SK-N-SH (cell line): ENCODE results near the gene CENPT. TPM values are rescaled to one million over a fixed set of nuclear protein-coding genes. Genes with fewer than 3 reads are reported as not detected.

ENCODE experiments used
- CTCF ChIA-PET: fragments of 300-600, 350-600 bp; formaldehyde crosslinking; extraction: SDS; loops from one replicate; lab custom pipeline; 2021; lab: Yijun Ruan, JAX
- POLR2A ChIA-PET: fragments of 350-600 bp; sonication (Branson Sonifier 250); formaldehyde crosslinking; extraction: SDS; loops from one replicate; lab custom pipeline; 2020; ENCODE audit warnings: antibody characterized with exemption, inconsistent platforms; lab: Yijun Ruan, JAX
- DNase-seq: peaks from one replicate; pipeline ENCODE4 v3.0.0; 2012
- H2AFZ ChIP-seq: fragments of 200-600 bp; sonication (generic); 2 replicates; pipeline ENCODE4 v1.8.1; 2016; ENCODE audit warnings: antibody characterized with exemption, mild to moderate bottlenecking, low read depth
- H3F3A ChIP-seq: fragments of 200-600 bp; sonication (generic); replicated peaks from 2 replicates; pipeline ENCODE3; 2016; ENCODE audit warnings: antibody characterized with exemption, mild to moderate bottlenecking; ENCODE audit not compliant: insufficient read depth
- H3K27ac ChIP-seq, 2 experiments: fragments of 200-500 bp in 1 of 2; fragments of 200-600 bp in 1 of 2; sonication (Bioruptor generic) in 1 of 2; sonication (generic), shearing (Covaris generic) in 1 of 2; 2 replicates each; pipeline versions ENCODE4 v1.5.1 to v1.6.1; 2014 to 2016; ENCODE audit warnings: low read depth in 2 of 2, inconsistent platforms in 1 of 2, low read length in 1 of 2, mild to moderate bottlenecking in 1 of 2, mixed read lengths in 1 of 2
- H3K27me3 ChIP-seq: fragments of 200-600 bp; sonication (generic), shearing (Covaris generic); 2 replicates; pipeline ENCODE4 v1.6.1; 2016; ENCODE audit warnings: mixed run types; ENCODE audit not compliant: insufficient read depth
- H3K36me3 ChIP-seq, 2 experiments: fragments of 200-500 bp in 1 of 2; fragments of 200-600 bp in 1 of 2; sonication (Bioruptor generic) in 1 of 2; sonication (generic) in 1 of 2; replicated peaks in 1 of 2; 2 replicates each; pipeline versions ENCODE3 to v1.5.1; 2014 to 2016; ENCODE audit warnings: low read length in 1 of 2, mild to moderate bottlenecking in 1 of 2; ENCODE audit not compliant: insufficient read depth in 2 of 2, control insufficient read depth in 1 of 2
- H3K4me1 ChIP-seq, 2 experiments: fragments of 200-500 bp in 1 of 2; fragments of 200-600 bp in 1 of 2; sonication (Bioruptor generic) in 1 of 2; sonication (generic), shearing (Covaris generic) in 1 of 2; 2 replicates each; pipeline versions ENCODE4 v1.5.1 to v1.6.1; 2014 to 2016; ENCODE audit warnings: low read depth in 1 of 2, low read length in 1 of 2, mixed run types in 1 of 2; ENCODE audit not compliant: insufficient read depth in 2 of 2, control insufficient read depth in 1 of 2
- H3K4me2 ChIP-seq: fragments of 200-600 bp; sonication (generic), shearing (Covaris generic); 2 replicates; pipeline ENCODE4 v1.6.1; 2017; ENCODE audit warnings: mixed run types
- H3K4me3 ChIP-seq, 2 experiments: fragments of 200-500 bp in 1 of 2; fragments of 200-600 bp in 1 of 2; sonication (Bioruptor generic) in 1 of 2; sonication (generic), shearing (Covaris generic) in 1 of 2; 2 replicates each; pipeline versions ENCODE4 v1.5.1 to v1.8.1; 2014 to 2016; ENCODE audit warnings: low read depth in 2 of 2, inconsistent platforms in 1 of 2, low read length in 1 of 2, mild to moderate bottlenecking in 1 of 2, mixed read lengths in 1 of 2, moderate library complexity in 1 of 2
- H3K79me2 ChIP-seq: fragments of 200-600 bp; sonication (generic); 2 replicates; pipeline ENCODE4 v1.8.1; 2017; ENCODE audit warnings: mild to moderate bottlenecking; ENCODE audit not compliant: insufficient read depth
- H3K9ac ChIP-seq: fragments of 200-600 bp; sonication (generic); 2 replicates; pipeline ENCODE4 v1.6.1; 2017; ENCODE audit warnings: mixed run types
- H3K9me2 ChIP-seq: fragments of 200-600 bp; sonication (generic); 2 replicates; pipeline ENCODE4 v1.6.1; 2017; ENCODE audit warnings: mixed run types
- H3K9me3 ChIP-seq: fragments of 200-600 bp; sonication (generic); 2 replicates; pipeline ENCODE4 v1.6.1; 2017; ENCODE audit warnings: mixed run types, mild to moderate bottlenecking, moderate library complexity
- H4K20me1 ChIP-seq: fragments of 200-600 bp; sonication (generic); 2 replicates; pipeline ENCODE4 v1.6.1; 2017; ENCODE audit warnings: mild to moderate bottlenecking, mixed run types; ENCODE audit not compliant: insufficient read depth
- CHD2 ChIP-seq: fragments of 150-350 bp; IDR thresholded peaks from 2 replicates; pipeline ENCODE4 v1.6.1; 2018; ENCODE audit warnings: low read length; ENCODE audit not compliant: partially characterized antibody
- CTCF ChIP-seq: fragments of 200-600 bp; sonication (generic); IDR thresholded peaks from 2 replicates; pipeline ENCODE4 v1.6.1; 2017; ENCODE audit warnings: antibody characterized with exemption, mild to moderate bottlenecking, moderate library complexity
- EP300 ChIP-seq, 2 experiments: IDR thresholded peaks; 2 replicates each; pipeline versions ENCODE4 v1.4.0 to v1.6.1; 2012; ENCODE audit warnings: borderline replicate concordance in 1 of 2, low read depth in 1 of 2, low read length in 1 of 2
- EZH2phosphoT487 ChIP-seq: fragments of 200-600 bp; sonication (generic); IDR thresholded peaks from 2 replicates; pipeline ENCODE4 v1.6.1; 2017; ENCODE audit warnings: low read depth, mixed run types, mild to moderate bottlenecking, antibody characterized with exemption, moderate library complexity, borderline replicate concordance
- FOSL2 ChIP-seq: IDR thresholded peaks from 2 replicates; pipeline ENCODE4 v1.4.0; 2012; ENCODE audit warnings: low read depth, mild to moderate bottlenecking, moderate library complexity, borderline replicate concordance
- GABPA ChIP-seq: IDR thresholded peaks from 2 replicates; pipeline ENCODE4 v1.4.0; 2012; ENCODE audit warnings: low read depth, mild to moderate bottlenecking
- GATA2 ChIP-seq: sonication (generic); formaldehyde crosslinking; IDR thresholded peaks from 2 replicates; pipeline ENCODE4 v1.5.0; 2020; ENCODE audit warnings: mild to moderate bottlenecking, missing genetic modification reagents
- IRF3 ChIP-seq: fragments of 150-350 bp; IDR thresholded peaks from 2 replicates; pipeline ENCODE4 v1.6.1; 2016; ENCODE audit warnings: mild to moderate bottlenecking, low read depth, low read length
- NRF1 ChIP-seq: IDR thresholded peaks from 2 replicates; pipeline ENCODE4 v1.6.1; 2012; ENCODE audit warnings: low read depth, mild to moderate bottlenecking, low read length
- PBX3 ChIP-seq: IDR thresholded peaks from 2 replicates; pipeline ENCODE4; 2012
- RAD21 ChIP-seq: IDR thresholded peaks from 2 replicates; pipeline ENCODE4 v1.6.1; 2012; ENCODE audit warnings: mild to moderate bottlenecking, low read length
- RCOR1 ChIP-seq: fragments of 150-350 bp; IDR thresholded peaks from 2 replicates; pipeline ENCODE4 v1.6.1; 2017; ENCODE audit warnings: antibody characterized with exemption, low read length
- RFX5 ChIP-seq: IDR thresholded peaks from 2 replicates; pipeline ENCODE4 v1.6.1; 2012; ENCODE audit warnings: mild to moderate bottlenecking, improper control_type of control experiment, low read length
- RXRA ChIP-seq: IDR thresholded peaks from 2 replicates; pipeline ENCODE4 v1.4.0; 2012; ENCODE audit warnings: low read depth, mild to moderate bottlenecking, borderline replicate concordance
- SMC3 ChIP-seq: IDR thresholded peaks from 2 replicates; pipeline ENCODE4 v1.6.1; 2012; ENCODE audit warnings: low read depth, low read length, improper control_type of control experiment
- TAF1 ChIP-seq: IDR thresholded peaks from 2 replicates; pipeline ENCODE4 v1.6.1; 2012; ENCODE audit warnings: low read depth, mild to moderate bottlenecking, low read length, moderate library complexity, borderline replicate concordance
- TEAD4 ChIP-seq: IDR thresholded peaks from 2 replicates; pipeline ENCODE4 v1.4.0; 2012; ENCODE audit warnings: mild to moderate bottlenecking, borderline replicate concordance; ENCODE audit not compliant: insufficient read depth
- USF2 ChIP-seq: fragments of 150-350 bp; IDR thresholded peaks from 2 replicates; pipeline ENCODE4 v1.6.1; 2017; ENCODE audit warnings: antibody characterized with exemption, low read length, low read depth, borderline replicate concordance
- YY1 ChIP-seq: IDR thresholded peaks from 2 replicates; pipeline ENCODE4 v1.4.0; 2012; ENCODE audit warnings: low read depth, mild to moderate bottlenecking
- ZBTB33 ChIP-seq: IDR thresholded peaks from 2 replicates; pipeline ENCODE4 v1.4.0; 2012; ENCODE audit warnings: low read depth, borderline replicate concordance
- WGBS: methylation state at CpG from one replicate; pipeline ENCODE4 v1.1.6; 2017; ENCODE audit warnings: low lambda C conversion rate; 5-methylcytosine and 5-hydroxymethylcytosine counted together
- polyA plus RNA-seq, 3 experiments: library from polyadenylated mRNA; depleted of rRNA; stranded (reverse); fragments of >200 nt; gene quantifications; 2 replicates each; pipeline ENCODE4 v1.2.3, GENCODE V29; 2012

Gene CENPT
- polyA plus RNA-seq, 1 of the 3 experiments (the other 2 are of a cell fraction): 48.6 TPM

GRCh38 chr16:67833415-67834241 is 13.9 kb downstream of the CENPT start (continued):
- TF ChIP-seq CTCF (no peak), ZBTB33 (peak; percentile 100), TEAD4 (no peak), IRF3 (no peak), YY1 (peak; percentile 72; the same call in 1 of the 2 replicates), EZH2phosphoT487 (no peak)

GRCh38 chr16:67833030-67833414 is 14.5 kb downstream of the CENPT start:
- Histone ChIP-seq H4K20me1 (no peaks in the 10 kb centered on the region), H3K27me3 (no peaks in the 10 kb centered on the region), H3K36me3 (peaks cover 0 to 41% of the 10 kb centered on the region in 2 experiments), H3K79me2 (peaks cover 16% of the 10 kb centered on the region), H2AFZ (peak overlapping the region; percentile 78), H3K27ac (peak overlapping the region in 1 of 2 experiments; percentile 58; a peak in 2 of 4 replicates), H3K9ac (peak overlapping the region; percentile 87), H3K4me1 (peaks cover 0 to 9% of the 10 kb centered on the region in 2 experiments; a peak in 1 of 4 replicates), H3K9me3 (no peaks in the 10 kb centered on the region), H3F3A (no peaks in the 10 kb centered on the region), H3K4me3 (peak overlapping the region; percentile 76 to 84), H3K4me2 (peak overlapping the region; percentile 100), H3K9me2 (no peaks in the 10 kb centered on the region)
- 6% methylated on average over 3 of the region's 3 CpGs for WGBS
- DNase-seq: no peak
- POLR2A ChIA-PET: interaction anchor here (0.6 to 2.3 kb wide), 6 partner anchors 11 to 1076 kb away, joined by 3 to 11 read pairs (median 4); partner anchors contain the start of genes ATP6V0D1, NUTF2, RANBP10 and TSNAXIP1
- CTCF ChIA-PET: interaction anchor here (1.2 to 5.0 kb wide), 7 partner anchors 8 to 312 kb away, joined by 3 to 65 read pairs (median 5); no protein-coding TSS in a partner anchor
- TF ChIP-seq RCOR1 (no peak), USF2 (no peak), RXRA (no peak), ZBTB33 (no peak), GABPA (no peak), GATA2 (CRISPR knock-in tag) (no peak), PBX3 (no peak), EP300 (IDR thresholded peaks at IDR 0.05; ENCODE audit: borderline replicate concordance in 1 of 2, low read depth in 1 of 2, low read length in 1 of 2) (no peak), SMC3 (no peak), NRF1 (no peak), TAF1 (no peak), FOSL2 (no peak), RFX5 (no peak), CHD2 (no peak), RAD21 (no peak)
